HG03460 (cell line): ENCODE results near the gene KRTAP5-6.
"Not testable (repeated sequence)": the region's sequence is repeated elsewhere in the genome, so short reads cannot be mapped to it uniquely, and the experiment has no call there.

Experiments
- ATAC-seq: cut with Tn5 transposase; IDR thresholded peaks from one replicate; pipeline ENCODE4 v1.9.1; 2021; ENCODE audit not compliant: unreplicated experiment

The KRTAP5-6 gene

DNA sequence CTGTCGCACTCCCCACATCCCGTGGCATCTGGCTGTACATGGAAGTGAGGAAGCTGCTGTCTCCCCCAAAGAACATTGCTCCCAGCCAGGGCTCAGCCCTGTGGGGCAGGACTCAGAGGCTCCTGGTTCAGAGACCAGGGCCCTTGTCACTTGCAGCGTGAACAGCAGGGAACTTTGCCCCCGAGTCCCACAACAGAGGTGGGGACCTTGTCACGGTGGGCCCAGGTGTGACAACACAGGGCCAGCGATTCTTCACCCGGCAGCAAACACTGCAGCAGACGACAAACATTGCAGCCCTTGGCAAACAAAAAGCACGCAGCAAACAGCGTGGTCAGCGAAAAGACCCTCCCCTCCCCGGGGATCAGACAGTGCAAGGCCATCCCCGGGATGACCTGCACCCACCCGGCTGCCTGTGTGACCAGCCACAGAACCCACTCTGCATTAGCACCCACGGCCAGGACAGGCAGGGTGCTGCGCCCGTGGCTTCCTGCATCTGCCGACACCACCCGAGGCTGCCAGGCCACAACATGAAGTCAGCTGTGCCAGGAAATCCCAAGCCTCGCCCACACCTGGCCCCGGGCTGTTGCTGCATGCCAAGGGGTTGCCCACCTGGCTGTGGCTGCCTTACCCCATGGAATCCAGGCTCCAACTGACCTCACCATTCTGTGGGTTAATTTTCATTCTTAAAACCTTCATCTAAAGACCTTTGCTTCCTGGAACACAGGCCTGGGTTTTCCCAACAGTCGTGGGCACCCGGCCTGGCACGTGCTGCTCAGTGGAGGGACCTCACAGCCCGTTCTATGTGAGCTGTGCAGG is 35.3 kb upstream of the KRTAP5-6 start:
- ATAC-seq = not testable (repeated sequence)

GRCh38 chr11:1662699-1663283 is 34.2 kb upstream of the KRTAP5-6 start:
- not testable (repeated sequence) for ATAC-seq

GRCh38 chr11:1665313-1665712 is 31.7 kb upstream of the KRTAP5-6 start:
- no peak for ATAC-seq

- no peak for ATAC-seq
Measured at GRCh38 chr11:1667121-1667850, 29.7 kb upstream of the KRTAP5-6 start.

DNA sequence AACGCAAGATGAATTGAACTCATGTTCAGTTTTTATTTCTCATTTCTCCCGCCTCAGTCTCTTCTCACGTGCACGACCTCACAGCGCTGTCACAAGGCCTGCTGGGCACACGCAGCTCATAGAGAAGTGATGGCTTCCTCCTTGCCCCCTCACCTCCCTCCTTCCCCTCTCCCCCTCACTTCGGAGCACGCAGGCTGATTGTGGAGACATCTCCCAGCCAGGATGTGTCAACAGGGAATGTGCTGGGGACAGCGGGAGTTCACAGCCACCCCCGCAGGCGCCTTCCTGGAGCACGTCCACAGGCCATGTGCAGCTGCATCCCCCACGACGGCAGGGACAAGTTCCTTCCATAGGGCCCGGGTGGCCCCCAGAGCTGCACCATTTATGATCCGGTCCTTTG is 29.1 kb upstream of the KRTAP5-6 start:
- ATAC-seq = no peak

GRCh38 chr11:1668911-1669473 is 28.0 kb upstream of the KRTAP5-6 start:
- no peak for ATAC-seq

DNA sequence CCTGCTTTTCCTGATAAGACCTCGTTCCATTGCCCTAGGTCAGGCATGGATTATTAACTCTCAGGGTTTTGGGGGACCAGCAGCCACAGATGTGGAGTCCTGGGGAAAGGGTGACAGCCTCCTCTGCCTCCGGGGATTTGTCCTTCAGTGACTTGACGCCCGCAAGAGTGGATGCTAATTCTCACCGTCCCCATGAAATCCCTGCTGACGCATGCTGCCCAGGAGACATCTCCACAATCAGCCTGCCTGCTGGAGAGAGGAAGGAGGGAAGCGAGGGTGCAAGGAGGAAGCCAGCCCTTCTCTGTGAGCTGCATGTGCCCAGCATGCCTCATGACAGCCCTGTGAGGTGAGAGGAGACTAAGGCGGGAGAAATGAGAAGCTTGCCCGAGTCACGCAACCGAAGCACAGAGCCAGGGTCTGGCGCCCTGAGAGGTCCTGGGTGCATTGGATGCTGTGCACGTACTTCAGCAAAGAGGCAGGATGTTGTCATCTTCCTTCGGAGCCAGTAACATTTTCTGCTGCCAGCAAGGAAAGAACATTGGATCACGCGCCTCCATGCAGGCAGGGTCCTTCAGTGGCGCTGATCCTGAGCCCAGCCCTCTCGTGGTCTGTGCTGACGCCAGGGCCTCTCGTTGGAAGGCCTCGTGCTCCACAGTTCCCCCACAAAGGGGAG is 27.3 kb upstream of the KRTAP5-6 start:
- ATAC-seq = no peak

DNA sequence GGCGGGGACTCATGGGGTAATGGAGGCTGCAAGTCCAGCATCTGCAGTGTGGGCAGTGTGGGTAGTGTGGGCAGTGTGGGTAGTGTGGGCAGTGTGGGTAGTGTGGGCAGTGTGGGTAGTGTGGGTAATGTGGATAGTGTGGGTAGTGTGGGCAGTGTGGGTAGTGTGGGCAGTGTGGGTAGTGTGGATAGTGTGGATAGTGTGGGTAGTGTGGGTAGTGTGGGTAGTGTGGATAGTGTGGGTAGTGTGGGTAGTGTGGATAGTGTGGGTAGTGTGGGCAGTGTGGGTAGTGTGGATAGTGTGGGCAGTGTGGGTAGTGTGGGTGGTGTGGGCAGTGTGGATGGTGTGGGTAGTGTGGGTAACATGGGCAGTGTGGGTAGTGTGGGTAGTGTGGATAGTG is 26.5 kb upstream of the KRTAP5-6 start:
- not testable (repeated sequence) for ATAC-seq

GRCh38 chr11:1670905-1671371 is 26.1 kb upstream of the KRTAP5-6 start:
- ATAC-seq = no peak

GRCh38 chr11:1671658-1672057 is 25.3 kb upstream of the KRTAP5-6 start:
- ATAC-seq = no peak

DNA sequence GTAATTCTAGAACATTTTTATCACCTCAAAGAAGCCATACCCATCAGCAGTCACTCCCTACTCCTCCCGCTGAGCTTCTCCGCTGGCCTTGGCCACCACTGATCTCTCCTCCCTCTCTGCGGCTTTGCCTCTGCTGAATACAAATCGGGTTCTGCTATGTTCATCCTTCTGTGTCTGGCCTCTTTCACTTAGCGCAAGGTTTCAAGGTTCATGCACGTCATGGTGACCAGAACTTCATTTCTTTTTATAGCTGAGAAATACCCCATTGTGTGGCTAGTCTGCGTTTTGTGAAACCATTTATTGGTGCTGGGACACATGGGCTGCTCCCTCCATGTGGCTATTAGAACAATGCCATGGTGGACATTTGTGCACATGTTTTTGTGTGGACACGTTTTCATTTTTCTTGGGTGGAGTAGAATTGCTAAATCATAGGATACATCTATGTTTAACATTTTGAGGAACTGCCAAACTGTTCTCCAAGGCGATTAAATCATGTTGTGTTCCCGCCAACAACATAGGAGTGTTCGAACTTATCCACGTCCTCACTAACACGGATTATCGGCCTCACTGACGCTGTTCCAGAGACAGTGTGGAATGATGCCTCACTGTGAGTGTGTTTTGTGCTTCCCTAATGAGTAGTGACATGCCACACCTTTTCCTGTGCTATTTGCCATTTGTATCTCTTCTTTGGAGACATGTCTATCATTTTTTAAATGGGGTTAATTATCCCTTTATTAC is 24.2 kb upstream of the KRTAP5-6 start:
- ATAC-seq = no peak

GRCh38 chr11:1673446-1674172 is 23.4 kb upstream of the KRTAP5-6 start:
- no peak for ATAC-seq

- no peak for ATAC-seq
Measured at GRCh38 chr11:1674173-1675131, 22.5 kb upstream of the KRTAP5-6 start.

DNA sequence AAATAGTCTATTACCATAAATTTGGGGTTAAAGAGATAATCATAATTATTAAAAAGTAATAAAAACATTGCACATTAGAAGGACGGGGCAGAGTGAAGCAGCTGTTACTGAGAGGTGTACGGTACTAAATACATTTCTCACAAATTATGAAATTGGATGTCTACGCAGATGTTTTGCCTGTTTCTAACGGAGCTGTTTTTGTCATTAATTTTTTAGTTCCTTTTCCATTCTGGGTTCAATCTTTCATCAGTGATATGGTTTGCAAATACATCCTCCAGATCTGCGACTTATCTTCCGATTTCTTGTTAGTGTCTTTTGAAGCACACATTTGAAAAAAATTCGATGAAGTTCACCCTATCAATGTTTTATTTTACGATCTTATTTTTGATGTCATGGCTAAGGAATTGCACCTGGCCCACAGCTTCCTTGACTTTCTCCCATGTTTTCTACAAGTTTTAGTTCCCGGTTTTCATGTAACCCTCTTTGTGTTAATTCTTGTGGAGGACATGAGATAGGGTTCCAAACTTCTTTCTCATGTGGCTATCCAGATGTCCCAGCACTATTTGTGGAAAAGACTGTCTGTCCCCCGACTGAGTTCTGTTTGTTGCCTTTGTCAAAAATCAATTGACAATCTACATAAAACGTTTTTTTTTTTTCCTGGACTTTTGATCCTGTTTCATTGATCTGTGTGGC is 21.3 kb upstream of the KRTAP5-6 start:
- no peak for ATAC-seq

DNA sequence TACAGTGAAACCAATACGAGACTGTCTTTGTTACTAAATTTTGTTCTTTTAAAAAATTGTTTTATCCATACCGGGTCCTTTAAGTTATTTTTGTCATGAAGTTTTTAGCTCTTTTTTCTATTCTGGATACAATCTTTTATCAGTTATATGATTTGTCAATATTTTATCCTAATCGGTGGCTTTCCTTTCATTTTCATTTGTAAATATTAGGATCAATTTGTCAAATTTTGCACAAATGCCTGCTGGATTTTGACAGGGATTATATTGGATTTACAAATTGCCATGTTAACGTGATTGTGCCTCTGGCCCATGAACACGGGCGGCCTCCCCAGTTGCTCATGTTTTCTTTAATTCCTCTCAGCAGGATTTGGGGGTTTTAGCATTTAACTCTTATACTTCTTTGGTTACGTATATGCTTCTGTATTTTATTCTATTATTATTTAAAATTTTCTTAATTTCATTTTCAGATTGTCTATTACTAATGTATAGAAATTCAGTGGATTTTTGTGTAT is 20.7 kb upstream of the KRTAP5-6 start:
- ATAC-seq = no peak

- ATAC-seq = no peak
Measured at GRCh38 chr11:1679881-1680280, 17.1 kb upstream of the KRTAP5-6 start.

DNA sequence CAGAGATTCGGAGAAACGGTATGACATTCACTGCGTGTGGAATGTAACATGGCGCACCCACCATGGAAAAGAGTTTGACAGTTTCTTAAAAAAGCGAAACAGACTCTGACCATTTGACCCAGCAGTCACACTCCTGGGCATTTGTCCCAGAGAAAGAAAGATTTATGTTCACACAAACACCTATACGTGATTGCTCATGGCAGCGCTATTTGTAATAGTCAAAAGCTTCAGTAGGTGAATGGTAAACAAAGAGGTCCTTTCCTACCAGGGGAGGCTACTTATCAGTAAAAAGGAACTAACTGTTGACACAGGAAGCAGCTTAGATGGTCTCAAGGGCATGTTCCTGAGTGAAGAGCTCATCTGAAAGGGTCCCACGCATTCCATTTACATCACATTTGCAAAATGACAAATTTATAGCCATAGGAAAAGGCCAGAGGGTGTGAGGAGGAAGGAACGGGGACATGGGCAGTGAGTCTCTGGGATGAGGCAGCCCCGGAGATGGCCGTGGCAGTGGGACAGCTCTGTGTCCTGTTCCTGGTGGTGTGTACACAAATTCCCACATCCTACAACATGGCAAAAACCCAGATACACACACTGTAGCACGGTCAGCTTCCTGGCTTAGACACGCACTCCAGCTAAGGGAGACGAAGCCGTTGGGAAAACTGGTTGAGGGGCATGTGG is 14.6 kb upstream of the KRTAP5-6 start:
- ATAC-seq = no peak
